ENCODE data around the gene THUMPD2. TPM values are rescaled to one million over a fixed set of nuclear protein-coding genes. Genes with fewer than 3 reads are reported as not detected.
"Not testable (repeated sequence)": the region's sequence is repeated elsewhere in the genome, so short reads cannot be mapped to it uniquely, and the experiment has no call there.

THUMPD2 gene
- total RNA-seq, 1 donor from 2014 or later = 10.0 TPM

DNA sequence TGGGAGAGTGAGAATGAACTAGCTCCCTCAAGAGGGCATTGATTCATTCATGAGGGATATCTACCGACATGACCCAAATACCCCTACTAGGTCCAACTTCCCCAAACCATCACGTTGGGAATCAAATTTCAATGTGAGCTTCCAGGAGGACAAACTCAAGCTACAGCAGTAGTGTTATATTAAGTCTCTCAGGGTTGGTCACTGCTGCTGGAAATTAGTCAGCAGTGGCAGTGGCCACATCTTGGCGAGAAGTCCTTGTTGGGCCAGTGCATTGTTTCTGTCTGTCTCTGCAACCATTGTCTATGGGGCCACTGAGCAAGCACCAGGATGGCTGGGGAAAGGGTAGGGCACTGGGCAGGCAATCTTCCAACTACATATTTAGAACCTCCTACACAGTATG is 47.5 kb downstream of the THUMPD2 start:
- Histone ChIP-seq H3K36me3 (peaks cover 23% of the 10 kb centered on the region), H3K4me1 (no peaks in the 10 kb centered on the region), H3K27ac (no peak overlapping the region), H3K9me3 (no peaks in the 10 kb centered on the region), H3K27me3 (ENCODE audit: low read depth) (no peaks in the 10 kb centered on the region), H3K4me3 (no peak overlapping the region)
- no peak for TF ChIP-seq CTCF (IDR thresholded peaks at IDR 0.05)
- intact Hi-C loops (cut with DNase I) = no loop called here
- DNase-seq (no peak), ATAC-seq (no peak)

DNA sequence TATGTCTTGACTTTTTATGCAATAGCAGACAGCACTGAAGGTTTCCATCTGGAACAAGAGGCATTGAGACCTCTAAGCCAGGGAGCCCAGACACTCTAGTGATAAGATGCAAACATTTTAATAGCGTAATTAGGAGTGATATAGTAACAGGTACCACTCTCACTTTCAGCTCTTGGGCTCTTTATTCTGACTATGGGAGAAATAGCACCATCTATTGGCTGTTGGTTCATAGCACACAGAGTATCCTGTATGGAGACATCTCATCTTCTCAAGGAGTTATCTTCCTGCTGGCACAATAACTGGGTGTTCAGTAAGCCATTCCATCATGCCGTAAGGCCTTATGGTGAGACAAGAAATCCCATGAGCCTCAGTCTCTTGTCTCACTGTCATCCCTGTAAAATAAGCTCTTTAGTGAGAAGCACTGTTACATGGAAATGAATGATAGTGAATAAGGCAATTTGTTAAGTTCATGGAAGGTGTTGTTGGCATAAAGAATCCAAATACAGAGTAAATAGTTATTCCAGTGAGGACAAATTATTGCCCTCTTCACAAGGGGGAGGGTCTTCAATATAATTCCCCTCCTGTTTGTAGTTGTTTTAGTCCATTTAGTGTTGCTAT is 48.3 kb downstream of the THUMPD2 start:
- intact Hi-C loops (cut with DNase I) = no loop called here
- Histone ChIP-seq H3K9me3 (no peaks in the 10 kb centered on the region), H3K27me3 (ENCODE audit: low read depth) (no peaks in the 10 kb centered on the region), H3K27ac (no peak overlapping the region), H3K4me1 (no peaks in the 10 kb centered on the region), H3K36me3 (peaks cover 16% of the 10 kb centered on the region), H3K4me3 (no peak overlapping the region)
- DNase-seq (no peak), ATAC-seq (peak in 1 of 2 donors; percentile 31)
- TF ChIP-seq CTCF (IDR thresholded peaks at IDR 0.05) = peak; percentile 41

DNA sequence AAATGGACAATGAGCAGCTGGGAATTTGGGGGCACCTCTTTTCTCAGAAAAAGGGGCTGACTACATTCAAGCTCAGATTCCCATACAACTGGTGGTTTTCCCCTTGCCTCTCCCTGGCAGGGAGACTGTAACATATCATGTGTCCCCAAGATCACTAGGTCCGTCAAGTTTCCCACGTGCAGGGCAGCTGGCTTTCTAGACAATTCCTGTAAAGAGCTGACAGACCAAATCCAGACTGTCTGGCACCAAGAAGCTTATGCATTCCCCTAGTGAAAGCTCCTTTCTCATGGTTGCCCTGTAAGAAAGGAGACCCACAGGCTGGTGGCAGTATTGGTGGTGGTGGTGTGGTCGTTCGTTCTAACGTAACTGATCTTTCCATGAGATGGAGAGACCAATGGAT is 48.8 kb downstream of the THUMPD2 start:
- Histone ChIP-seq H3K4me1 (no peaks in the 10 kb centered on the region), H3K9me3 (no peaks in the 10 kb centered on the region), H3K4me3 (no peak overlapping the region), H3K27me3 (ENCODE audit: low read depth) (no peaks in the 10 kb centered on the region), H3K36me3 (peaks cover 11% of the 10 kb centered on the region), H3K27ac (no peak overlapping the region)
- intact Hi-C loops (cut with DNase I) = no loop called here
- no peak for TF ChIP-seq CTCF (IDR thresholded peaks at IDR 0.05)
- no peak for DNase-seq
- no peak for ATAC-seq

- peaks cover 7% of the 10 kb centered on the region for H3K36me3 ChIP-seq
- H3K27ac ChIP-seq = no peak overlapping the region
- intact Hi-C loops (cut with DNase I) = no loop called here
- H3K9me3 ChIP-seq = no peaks in the 10 kb centered on the region
- H3K27me3 ChIP-seq (ENCODE audit: low read depth) = no peaks in the 10 kb centered on the region
- ATAC-seq (peak; percentile 59 to 70), DNase-seq (peak; percentile 53)
- peak; percentile 62 for TF ChIP-seq CTCF (IDR thresholded peaks at IDR 0.05)
- H3K4me1 ChIP-seq = no peaks in the 10 kb centered on the region
- no peak overlapping the region for H3K4me3 ChIP-seq
These were observed 50.1 kb downstream of the THUMPD2 start for GRCh38 chr2:39728941-39729351.

DNA sequence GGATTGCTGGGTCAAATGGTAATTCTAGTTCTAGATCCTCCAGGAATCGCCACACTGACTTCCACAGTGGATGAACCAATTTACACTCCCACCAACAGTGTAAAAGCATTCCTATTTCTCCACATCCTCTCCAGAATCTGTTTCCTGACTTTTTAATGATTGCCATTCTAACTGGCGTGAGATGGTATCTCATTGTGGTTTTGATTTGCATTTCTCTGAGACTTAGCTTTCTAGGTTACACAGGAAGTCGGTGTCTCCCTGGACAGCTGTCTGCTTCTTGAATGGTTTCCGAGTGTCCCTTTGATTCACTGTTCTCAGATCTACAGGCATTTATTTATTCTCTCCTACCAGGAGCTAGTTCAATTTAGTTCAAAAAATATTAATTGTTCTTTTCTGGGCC is 51.0 kb downstream of the THUMPD2 start:
- DNase-seq; H3K27ac ChIP-seq; H3K36me3 ChIP-seq; intact Hi-C loops (cut with DNase I); ATAC-seq; H3K9me3 ChIP-seq; H3K4me3 ChIP-seq; H3K27me3 ChIP-seq (ENCODE audit: low read depth); H3K4me1 ChIP-seq: not testable (repeated sequence)

GRCh38 chr2:39725401-39725800 is 53.7 kb downstream of the THUMPD2 start:
- H3K4me3 ChIP-seq = no peak overlapping the region
- no peak for ATAC-seq
- no peaks in the 10 kb centered on the region for H3K27me3 ChIP-seq (ENCODE audit: low read depth)
- DNase-seq = no peak
- no peaks in the 10 kb centered on the region for H3K36me3 ChIP-seq
- TF ChIP-seq CTCF (IDR thresholded peaks at IDR 0.05) = no peak
- no peaks in the 10 kb centered on the region for H3K9me3 ChIP-seq
- H3K27ac ChIP-seq = no peak overlapping the region
- no peaks in the 10 kb centered on the region for H3K4me1 ChIP-seq
- intact Hi-C loops (cut with DNase I) = no loop called here

All from lower lobe of right lung (tissue), 2 donors.